AG08396 (cell line): Measurements from ENCODE around the gene PREX1.

ENCODE experiments used
- DNase-seq: peaks from one replicate; pipeline ENCODE4 v3.0.0; 2012; ENCODE audit warnings: low spot score, mixed read lengths

Gene PREX1

GRCh38 chr20:48620507-48621375 is 207.1 kb downstream of the PREX1 start:
- DNase-seq: peak; percentile 91

GRCh38 chr20:48620154-48620506 is 207.7 kb downstream of the PREX1 start:
- no peak for DNase-seq

- DNase-seq: no peak
Observed at GRCh38 chr20:48619126-48620101, 208.4 kb downstream of the PREX1 start.

- no peak for DNase-seq
Observed at GRCh38 chr20:48618631-48619030, 209.2 kb downstream of the PREX1 start.

GRCh38 chr20:48618052-48618451 is 209.7 kb downstream of the PREX1 start:
- no peak for DNase-seq

- DNase-seq: no peak
Observed at GRCh38 chr20:48617481-48617880, 210.3 kb downstream of the PREX1 start.

- DNase-seq: no peak
Observed at GRCh38 chr20:48616481-48616880, 211.3 kb downstream of the PREX1 start.

GRCh38 chr20:48615871-48616270 is 211.9 kb downstream of the PREX1 start:
- no peak for DNase-seq

GRCh38 chr20:48614593-48615274 is 213.1 kb downstream of the PREX1 start:
- no peak for DNase-seq

GRCh38 chr20:48613926-48614325 is 213.9 kb downstream of the PREX1 start:
- no peak for DNase-seq

GRCh38 chr20:48612335-48612734 is 215.5 kb downstream of the PREX1 start:
- DNase-seq: no peak

- DNase-seq: no peak
Observed at GRCh38 chr20:48610996-48611395, 216.8 kb downstream of the PREX1 start.

GRCh38 chr20:48609491-48609978 is 218.3 kb downstream of the PREX1 start:
- no peak for DNase-seq

- DNase-seq: no peak
Observed at GRCh38 chr20:48608756-48609155, 219.0 kb downstream of the PREX1 start.

- no peak for DNase-seq
Observed at GRCh38 chr20:48607544-48607865, 220.3 kb downstream of the PREX1 start.

GRCh38 chr20:48606841-48607543 is 220.8 kb downstream of the PREX1 start:
- DNase-seq: no peak

- DNase-seq: no peak
Observed at GRCh38 chr20:48606172-48606840, 221.5 kb downstream of the PREX1 start.

- DNase-seq: no peak
Observed at GRCh38 chr20:48605364-48606171, 222.2 kb downstream of the PREX1 start.

GRCh38 chr20:48604936-48605335 is 222.9 kb downstream of the PREX1 start:
- DNase-seq: no peak

GRCh38 chr20:48604426-48604825 is 223.4 kb downstream of the PREX1 start:
- DNase-seq: no peak
